T follicular helper cell (primary cell): ENCODE measurements around the gene CIDEC.

Experiments
- DNase-seq: peaks from one replicate; pipeline ENCODE4 v3.0.0-alpha.2; 2020; ENCODE audit warnings: low read depth

Gene CIDEC

DNA sequence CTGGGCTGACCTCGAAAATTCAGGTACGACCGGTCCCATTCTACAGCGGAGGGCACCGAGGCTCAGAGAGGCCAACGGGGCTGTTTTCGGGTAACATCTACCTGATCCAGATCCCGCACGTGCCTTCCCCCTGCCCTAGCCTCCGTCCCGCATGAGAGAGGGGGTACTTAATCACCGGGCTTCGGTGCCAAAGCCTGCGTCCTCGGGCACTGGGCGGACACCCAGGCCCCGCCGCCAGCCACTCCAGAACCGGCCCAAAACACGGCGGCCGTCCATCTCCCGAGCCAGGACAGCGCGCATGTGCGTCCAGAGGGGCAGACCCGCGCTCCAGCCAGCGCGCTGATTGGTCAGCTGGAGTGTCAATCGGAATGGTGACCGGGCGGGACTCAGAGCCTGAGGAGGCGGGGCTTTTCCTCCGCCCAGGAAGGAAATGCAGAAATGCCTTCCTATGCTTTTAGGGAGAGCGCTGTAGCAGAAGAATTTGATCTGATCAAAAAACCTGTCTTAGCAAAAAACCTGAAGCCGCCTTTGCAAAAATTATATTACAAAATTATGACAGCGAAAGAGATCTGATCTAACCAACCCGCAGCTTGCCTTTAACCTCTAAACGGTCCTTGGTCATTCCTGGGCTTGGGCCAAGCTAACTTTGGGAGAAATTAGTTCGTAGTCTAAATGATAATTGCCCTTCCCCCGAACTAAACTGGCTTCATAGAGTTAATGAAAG, 36.2 kb downstream of the CIDEC start, which contains the start of gene RPUSD3:
Gene RPUSD3 (minus strand): TSS at position 294 of the 724 bp plus-strand sequence. CDS start 18 bp downstream, at position 276.
- peak; percentile 95 for DNase-seq

DNA sequence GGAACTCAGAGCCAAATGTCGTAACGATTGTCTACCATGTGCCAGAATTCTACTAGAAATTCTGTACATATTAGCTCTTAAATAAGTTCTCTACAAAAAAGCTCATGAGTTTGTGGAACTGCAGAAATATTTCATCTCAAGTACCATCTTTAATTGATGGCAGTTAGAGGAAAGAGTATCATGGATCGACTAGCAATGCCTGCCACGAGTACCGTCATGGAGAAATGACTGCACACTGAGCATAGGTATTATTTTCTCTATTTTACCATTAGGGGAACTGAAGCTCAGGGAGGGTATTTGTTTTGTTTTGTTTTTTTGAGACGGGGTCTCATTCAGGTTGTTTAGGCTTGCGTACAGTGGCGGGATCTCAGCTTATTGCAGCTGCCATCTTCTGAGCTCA, 39.0 kb downstream of the CIDEC start:
- DNase-seq: no peak

DNA sequence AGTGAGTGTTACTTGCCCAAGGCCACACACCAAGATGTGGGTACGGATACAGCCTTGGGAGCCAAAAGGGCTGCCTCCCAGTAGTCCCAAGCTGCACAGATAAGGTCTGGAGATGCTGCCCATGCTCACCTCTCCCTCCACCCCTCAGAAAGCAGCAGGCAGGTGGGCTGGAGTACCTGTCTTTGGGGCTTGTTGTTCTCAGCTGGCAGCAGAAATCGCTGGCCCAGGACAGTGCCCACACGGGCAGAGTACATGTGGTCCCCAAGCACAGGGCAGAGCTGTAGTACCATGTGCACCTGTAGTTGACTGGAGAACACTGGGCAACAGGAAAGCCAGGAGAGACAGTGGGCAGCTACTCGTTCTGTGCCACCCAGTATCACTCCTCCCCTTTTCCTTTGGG, 41.2 kb downstream of the CIDEC start:
- no peak for DNase-seq

DNA sequence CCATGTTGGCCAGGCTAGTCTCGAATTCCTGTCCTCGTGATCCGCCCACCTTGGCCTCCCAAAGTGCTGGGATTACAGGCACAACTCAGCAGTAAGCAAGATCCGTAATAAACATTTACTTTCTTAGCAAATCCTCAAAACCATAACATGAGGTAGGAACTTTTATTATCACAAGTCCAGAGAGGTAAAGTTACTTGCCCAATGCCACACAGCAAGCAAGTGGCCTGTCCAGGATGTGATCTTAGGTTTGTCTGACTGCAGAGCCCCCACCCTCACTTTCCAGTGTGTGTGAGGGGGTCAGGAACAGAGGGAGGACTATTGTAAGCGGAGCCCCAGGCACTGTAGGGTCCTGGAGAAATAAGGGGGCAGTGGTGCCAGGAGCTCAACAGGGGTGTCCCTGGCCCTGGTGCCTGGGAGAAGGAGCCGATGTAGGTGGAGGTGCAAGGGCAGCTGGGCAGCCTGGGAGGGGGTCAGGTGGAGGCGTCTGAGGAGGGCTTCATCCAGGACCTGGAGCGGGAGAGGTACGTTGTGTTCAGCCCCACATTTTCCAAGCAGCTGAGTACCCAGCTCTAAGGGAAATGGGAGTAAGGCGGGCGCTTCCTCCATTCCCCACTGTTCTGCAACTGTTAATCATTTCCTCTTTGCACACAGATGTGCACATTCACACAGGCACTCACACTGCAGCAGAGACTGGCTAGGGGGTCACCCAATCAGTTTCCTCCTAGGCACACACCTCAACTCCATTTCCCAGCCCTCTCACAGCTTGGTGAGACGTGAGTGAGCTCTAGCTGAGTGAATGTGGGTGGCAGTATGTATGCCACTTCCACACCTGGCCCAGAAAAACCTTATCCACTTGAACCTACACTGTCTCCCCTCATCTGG, 42.1 kb downstream of the CIDEC start:
- no peak for DNase-seq

DNA sequence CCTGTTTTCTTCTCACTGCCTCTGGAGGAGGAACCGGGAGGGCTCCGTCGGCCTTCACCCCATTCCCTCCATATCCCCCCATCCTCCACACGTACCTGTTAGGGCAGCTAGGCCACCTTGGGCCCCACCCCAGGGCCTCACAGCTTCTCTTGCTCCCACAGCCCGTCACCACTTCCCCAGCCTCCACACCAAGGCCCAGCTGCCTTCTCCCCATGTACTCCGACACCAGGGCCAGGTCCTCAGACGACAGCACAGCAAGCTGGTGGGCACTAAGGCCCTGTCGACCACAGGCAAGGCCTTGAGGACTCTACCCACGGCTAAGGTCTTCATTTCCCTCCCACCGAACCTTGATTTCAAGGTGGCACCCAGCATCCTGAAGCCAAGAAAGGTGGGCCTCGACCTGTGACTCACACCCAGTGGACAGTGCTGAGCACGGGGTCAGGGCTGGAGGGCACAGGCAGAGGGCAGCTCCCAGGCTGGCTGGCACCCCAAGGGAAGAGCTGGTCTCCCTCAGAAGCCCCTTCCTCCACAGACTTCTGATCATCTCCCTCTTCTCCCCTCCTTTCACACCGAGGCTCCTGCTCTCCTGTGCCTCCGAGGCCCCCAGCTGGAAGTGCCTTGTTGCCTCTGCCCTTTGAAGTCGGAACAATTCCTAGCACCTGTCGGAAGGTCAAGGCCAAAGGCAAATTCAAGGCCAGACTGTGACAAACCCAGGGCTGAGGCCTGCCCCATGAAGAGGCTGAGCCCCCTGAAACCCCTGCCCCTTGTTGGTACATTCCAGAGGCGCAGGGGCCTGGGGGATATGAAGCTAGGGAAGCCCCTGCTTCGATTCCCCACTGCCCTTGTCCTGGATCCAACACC, 45.3 kb downstream of the CIDEC start:
- no peak for DNase-seq

DNA sequence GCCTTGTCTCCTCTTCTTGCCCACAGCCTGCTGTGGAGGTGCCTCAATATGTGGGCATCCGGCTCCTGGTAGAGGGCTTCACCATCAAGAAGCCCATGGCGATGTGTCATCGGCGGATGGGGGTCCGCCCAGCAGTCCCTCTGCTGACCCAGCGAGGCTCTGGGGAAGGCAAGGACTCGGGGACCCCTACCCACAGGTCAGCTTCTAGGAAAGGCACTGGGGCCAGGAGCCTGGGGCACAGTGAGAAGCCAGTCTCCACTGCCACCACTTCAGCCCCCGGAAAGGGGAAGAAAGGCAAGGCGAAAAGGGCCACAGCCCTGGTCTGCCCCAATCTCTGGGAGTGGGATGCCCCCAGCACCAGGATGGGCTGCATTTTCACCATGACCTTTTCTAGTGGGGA, 47.0 kb downstream of the CIDEC start:
- no peak for DNase-seq

DNA sequence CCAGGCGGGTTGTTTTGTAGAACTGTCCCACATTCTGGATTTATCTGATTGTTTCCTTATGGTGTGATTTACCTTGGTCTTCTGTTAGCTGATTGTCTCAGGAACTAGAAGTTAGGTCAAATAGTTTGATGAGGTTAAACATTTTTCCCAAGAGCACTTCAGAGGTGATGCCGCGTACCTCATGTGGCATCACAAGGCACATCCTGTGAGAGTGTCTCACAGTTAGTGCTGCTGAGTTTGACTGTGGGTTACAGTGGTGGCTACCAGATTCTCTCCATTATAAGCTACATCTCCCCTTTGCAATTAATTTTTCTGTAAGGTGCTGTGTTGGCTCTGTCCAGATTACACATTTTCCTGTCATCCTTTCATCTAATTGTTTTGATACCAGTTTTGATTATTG, 48.8 kb downstream of the CIDEC start:
- no peak for DNase-seq

DNA sequence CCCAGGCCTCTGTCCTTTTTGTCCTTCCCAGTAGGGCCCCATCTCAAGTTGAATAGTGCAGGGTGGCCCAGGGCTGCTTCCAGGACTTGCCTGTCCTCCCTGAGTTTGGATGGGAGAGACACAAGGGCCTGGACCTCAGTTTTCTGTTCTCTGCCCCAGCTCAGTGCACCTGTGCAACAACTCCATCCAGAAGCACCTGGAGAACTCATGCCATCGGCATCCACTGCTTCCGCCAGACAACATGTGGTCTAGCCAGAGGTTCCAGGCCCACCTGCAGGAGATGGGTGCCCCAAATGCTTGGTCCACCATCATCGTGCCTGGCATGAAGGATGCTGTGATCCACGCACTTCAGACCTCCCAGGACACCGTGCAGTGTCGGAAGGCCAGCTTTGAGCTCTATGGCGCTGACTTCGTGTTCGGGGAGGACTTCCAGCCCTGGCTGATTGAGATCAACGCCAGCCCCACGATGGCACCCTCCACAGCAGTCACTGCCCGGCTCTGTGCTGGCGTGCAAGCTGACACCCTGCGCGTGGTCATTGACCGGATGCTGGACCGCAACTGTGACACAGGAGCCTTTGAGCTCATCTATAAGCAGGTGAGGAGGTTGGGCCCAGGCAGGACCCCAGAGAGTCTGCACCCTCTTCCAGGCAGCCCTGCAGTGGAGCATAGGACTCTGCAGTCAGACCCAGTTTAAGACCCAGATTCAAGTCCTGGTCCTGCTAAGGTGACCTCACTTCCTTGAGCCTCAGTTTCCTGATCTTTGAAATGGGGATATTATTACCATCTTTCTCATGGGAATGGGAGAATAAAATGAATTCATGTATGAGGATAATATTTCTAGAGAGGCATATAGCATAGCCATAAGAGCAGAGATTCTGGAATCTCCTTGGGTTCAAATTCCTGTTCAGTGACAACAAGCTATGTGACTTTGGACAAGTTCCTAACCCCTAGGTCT, 51.0 kb downstream of the CIDEC start:
- DNase-seq: no peak

DNA sequence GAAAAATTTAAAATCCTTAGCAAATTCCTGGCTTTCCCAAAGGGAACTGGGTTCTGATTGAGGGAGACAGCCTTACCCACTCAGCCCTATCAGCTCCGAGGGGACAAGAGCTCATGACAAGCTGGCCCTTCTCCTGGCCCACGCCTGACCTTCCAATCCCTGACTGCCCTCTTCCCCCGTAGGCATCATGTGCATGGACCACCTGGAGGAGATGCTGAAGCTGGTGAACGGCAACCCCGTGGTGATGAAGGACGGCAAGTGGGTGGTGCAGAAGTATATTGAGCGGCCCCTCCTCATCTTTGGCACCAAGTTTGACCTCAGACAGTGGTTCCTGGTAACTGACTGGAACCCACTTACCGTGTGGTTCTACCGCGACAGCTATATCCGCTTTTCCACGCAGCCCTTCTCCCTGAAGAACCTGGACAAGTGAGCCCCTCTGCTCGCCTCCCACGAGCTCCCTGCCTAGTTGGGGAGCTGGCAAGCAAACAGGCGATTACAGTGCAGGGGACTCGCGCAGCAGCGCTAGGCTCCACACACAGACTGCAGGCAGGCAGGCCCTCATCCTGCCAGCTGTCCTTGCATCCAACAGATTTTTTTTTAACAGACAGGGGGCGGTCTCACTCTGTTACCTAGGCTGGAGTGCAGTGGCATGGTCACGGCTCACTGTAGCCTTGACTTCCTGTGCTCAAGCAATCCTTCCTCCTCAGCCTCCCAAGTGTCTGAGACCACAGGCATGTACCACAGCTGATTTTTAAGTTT, 53.1 kb downstream of the CIDEC start:
- DNase-seq: no peak

DNA sequence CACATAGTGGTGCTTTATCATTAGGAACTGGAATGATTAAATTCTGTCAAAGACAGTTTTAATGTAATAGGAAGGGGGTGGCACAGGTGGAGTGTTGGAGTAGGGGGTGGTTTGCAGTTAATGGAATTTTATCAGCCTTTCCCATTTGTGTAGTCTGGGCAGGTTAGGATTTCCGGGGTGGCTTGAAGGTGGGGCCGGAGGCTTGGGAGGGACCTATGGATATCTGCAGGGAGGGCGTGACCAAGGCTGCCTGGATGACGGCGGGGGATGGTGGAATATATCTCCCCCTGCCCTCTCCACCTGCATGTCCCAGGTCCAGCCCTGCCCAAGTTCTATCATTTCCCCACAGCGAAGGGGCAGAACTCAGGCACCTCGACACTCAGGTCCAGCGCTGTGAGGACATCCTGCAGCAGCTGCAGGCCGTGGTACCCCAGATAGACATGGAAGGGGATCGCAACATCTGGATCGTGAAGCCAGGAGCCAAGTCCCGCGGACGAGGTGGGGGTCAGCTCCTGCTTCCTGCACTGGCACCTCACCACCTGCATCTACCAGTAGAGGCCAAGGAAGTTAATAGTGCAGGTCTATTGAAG, 54.5 kb downstream of the CIDEC start:
- no peak for DNase-seq

DNA sequence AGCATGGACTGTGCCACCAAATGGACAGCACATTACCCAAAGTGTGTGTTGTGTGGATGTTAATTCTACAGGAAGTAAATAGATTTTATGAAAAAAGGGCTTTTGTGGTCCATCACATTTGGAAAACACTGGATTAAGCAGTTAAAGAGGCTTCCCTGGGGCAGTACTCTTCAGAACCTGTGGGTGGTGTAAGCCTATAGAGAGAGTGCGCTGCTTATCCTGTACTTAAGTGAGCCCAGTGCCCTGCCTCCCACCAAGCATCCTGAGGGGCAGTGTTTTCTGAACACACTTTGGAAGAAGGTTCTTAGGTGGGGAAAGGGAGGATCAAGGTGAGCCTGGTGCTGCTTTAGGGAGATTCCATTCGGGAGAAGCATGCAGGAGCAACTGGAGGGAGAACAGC, 59.1 kb downstream of the CIDEC start:
- no peak for DNase-seq

DNA sequence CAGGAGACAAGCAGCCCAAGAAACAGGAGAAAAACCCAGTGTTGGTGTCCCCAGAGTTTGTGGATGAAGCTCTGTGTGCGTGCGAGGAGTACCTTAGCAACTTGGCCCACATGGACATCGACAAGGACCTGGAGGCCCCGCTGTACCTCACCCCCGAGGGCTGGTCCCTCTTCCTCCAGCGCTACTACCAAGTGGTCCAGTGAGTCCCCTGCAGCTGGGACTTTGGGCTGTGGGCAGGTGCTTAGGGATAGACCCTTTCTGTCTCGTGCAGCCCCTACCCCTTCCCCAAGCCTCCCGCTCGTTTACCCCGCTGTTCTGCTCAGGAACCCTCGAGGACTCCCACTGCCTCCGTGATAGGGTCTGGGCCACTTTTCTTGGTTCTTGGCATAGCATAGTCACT, 59.5 kb downstream of the CIDEC start:
- DNase-seq: no peak

DNA sequence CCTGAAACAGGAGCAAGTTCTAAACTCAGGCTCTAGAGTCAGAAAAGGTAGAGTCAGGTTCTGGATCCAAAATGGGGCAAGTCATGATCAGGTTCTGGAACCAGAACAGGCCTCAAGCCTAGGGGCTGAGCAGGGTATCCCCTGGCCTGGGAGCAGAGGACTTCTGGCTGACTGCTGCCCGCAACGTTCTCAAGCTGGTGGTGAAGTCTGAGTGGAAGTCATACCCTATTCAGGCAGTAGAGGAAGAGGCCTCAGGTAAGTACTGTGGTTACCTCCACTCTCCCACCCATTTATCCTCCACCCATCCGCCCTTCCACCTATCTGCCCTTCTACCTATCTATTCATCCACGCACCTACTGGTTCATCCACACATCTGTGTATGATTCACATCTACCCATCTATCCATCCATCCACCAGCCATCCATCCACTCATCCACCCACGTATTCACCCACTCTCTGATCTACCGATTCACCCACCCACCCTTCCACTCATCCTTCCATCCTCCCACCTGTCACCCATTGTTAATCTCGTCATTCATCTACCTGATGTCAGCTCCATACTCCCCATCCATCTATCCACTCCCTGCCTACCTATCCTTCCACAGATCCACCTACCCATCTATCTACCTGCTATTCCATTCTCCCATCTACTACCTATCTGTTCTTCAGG, 61.3 kb downstream of the CIDEC start:
- no peak for DNase-seq

DNA sequence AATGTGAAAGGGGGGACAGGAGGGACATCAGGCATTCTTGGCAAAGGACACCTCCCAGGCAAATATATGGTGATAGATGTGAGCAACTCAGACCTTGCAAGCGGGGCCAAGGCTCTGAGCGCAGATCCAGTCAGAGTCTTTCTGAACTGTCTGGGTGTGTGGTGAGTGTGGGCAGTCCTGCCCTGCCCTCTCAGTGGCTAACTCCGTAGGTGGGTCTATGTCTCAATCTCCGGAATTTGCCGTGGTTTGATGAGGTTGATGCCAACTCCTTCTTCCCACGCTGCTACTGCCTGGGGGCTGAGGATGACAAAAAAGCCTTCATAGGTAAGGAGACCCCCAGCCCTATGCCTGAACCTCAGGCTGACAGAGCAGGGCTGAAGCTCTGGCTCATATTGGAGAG, 62.6 kb downstream of the CIDEC start:
- no peak for DNase-seq
